K562 (cell line): ENCODE data around the gene F12. TPM values are rescaled to one million over a fixed set of nuclear protein-coding genes. Genes with fewer than 3 reads are reported as not detected.
A peak's percentile ranks its signal among the peaks of the same experiment; 100 is the strongest.

Experiments used
- ATAC-seq: fragments of 200-7000 bp; cut with Tn5 transposase; 3 replicates; pipeline ENCODE4 v1.9.1; 2020; ENCODE audit warnings: moderate library complexity
- BruUV-seq: library from RNA; stranded (reverse); fragments of 400-500 nt; replicated peaks from 2 replicates; lab custom pipeline; 2021; lab: Mats Ljungman, UMichigan
- CTCF ChIA-PET: fragments of 300-600 bp; formaldehyde crosslinking; extraction: SDS; loops from one replicate; lab custom pipeline; 2021; ENCODE audit warnings: low intra/inter-chr PET ratio; lab: Yijun Ruan, JAX
- POLR2A ChIA-PET: fragments of 300-600, 350-650 bp; sonication (Branson Sonifier 250); formaldehyde crosslinking; extraction: SDS; loops from one replicate; lab custom pipeline; 2021; ENCODE audit warnings: antibody characterized with exemption, inconsistent platforms; lab: Yijun Ruan, JAX
- DNase-seq, 4 experiments: peaks; one replicate each; pipeline versions ENCODE4 v3.0.0 to v3.0.0-alpha.2; 2011 to 2018; ENCODE audit warnings: low spot score in 3 of 4, mixed read lengths in 3 of 4; ENCODE audit errors: extremely low read depth in 1 of 4
- FAIRE-seq: peaks from 2 replicates; lab custom pipeline; 2011; peaks lifted over from hg19 to GRCh38; lab: Jason Lieb, UNC
- H2AFZ ChIP-seq: 2 replicates; pipeline ENCODE4 v1.6.0; 2011; ENCODE audit warnings: low read depth, low read length, control low read depth, inconsistent platforms
- H3K27ac ChIP-seq: fragments of 200-600 bp; 3 replicates; pipeline ENCODE4 v1.8.0; 2011; ENCODE audit warnings: low read depth, mild to moderate bottlenecking, control low read depth, inconsistent platforms, low read length, moderate library complexity, mixed read lengths; ENCODE audit errors: extremely low read depth
- H3K27me3 ChIP-seq, 2 experiments: fragments of 300-600 bp in 1 of 2; 2 replicates in 1 of 2; 3 replicates in 1 of 2; pipeline versions ENCODE4 v1.6.0 to v1.8.0; 2011; ENCODE audit warnings: inconsistent platforms in 2 of 2, low read length in 2 of 2, mild to moderate bottlenecking in 1 of 2, mixed read lengths in 1 of 2, moderate library complexity in 1 of 2; ENCODE audit not compliant: control insufficient read depth in 2 of 2, insufficient read depth in 2 of 2
- H3K36me3 ChIP-seq: fragments of 300-600 bp; 3 replicates; pipeline ENCODE4 v1.8.0; 2011; ENCODE audit warnings: mild to moderate bottlenecking, low read length, inconsistent platforms; ENCODE audit not compliant: control insufficient read depth, insufficient read depth
- H3K4me1 ChIP-seq, 2 experiments: fragments of 200-600 bp in 1 of 2; replicated peaks in 1 of 2; 2 replicates in 1 of 2; 3 replicates in 1 of 2; pipeline versions ENCODE4 v1.5.1 to v1.8.0; 2011; ENCODE audit warnings: inconsistent platforms in 2 of 2, low read length in 2 of 2, mild to moderate bottlenecking in 1 of 2, mixed read lengths in 1 of 2, moderate library complexity in 1 of 2; ENCODE audit not compliant: control insufficient read depth in 2 of 2, insufficient read depth in 2 of 2
- H3K4me2 ChIP-seq: 2 replicates; pipeline ENCODE4 v1.6.1; 2011; ENCODE audit warnings: low read length, control low read depth, inconsistent platforms, mixed read lengths; ENCODE audit not compliant: insufficient read depth
- H3K4me3 ChIP-seq: fragments of 200-600 bp; sonication (generic), shearing (Covaris generic); 2 replicates; pipeline ENCODE4 v1.5.1; 2016; ENCODE audit warnings: control low read depth, inconsistent platforms
- H3K79me2 ChIP-seq: fragments of 200-600 bp; 3 replicates; pipeline ENCODE4 v1.8.0; 2011; ENCODE audit warnings: low read length, inconsistent platforms; ENCODE audit not compliant: control insufficient read depth, insufficient read depth
- H3K9ac ChIP-seq, 2 experiments: 2 replicates each; pipeline versions ENCODE4 v1.6.0 to v1.6.1; 2011; ENCODE audit warnings: low read depth in 2 of 2, low read length in 2 of 2, control low read depth in 1 of 2, inconsistent platforms in 1 of 2, mild to moderate bottlenecking in 1 of 2, mixed read lengths in 1 of 2; ENCODE audit not compliant: insufficient read depth in 1 of 2
- H3K9me1 ChIP-seq: one replicate; pipeline ENCODE4 v1.6.0; 2011; ENCODE audit warnings: inconsistent platforms, mild to moderate bottlenecking, low read length, moderate library complexity; ENCODE audit not compliant: control insufficient read depth, insufficient read depth
- H3K9me3 ChIP-seq: replicated peaks from 2 replicates; pipeline ENCODE4 v1.5.1; 2011; ENCODE audit warnings: low read depth, low read length, inconsistent platforms; ENCODE audit not compliant: control insufficient read depth, insufficient read depth
- H4K20me1 ChIP-seq: replicated peaks from 2 replicates; pipeline ENCODE4 v1.6.1; 2011; ENCODE audit warnings: low read length, inconsistent platforms, mixed read lengths; ENCODE audit not compliant: control insufficient read depth, insufficient read depth
- ELF1 ChIP-seq: fragments of 200-800 bp; sonication (Bioruptor generic); IDR thresholded peaks from 2 replicates; pipeline ENCODE4 v1.6.1; 2016; ENCODE audit warnings: missing genetic modification characterization, missing compliant biosample characterization
- EZH2 ChIP-seq: IDR thresholded peaks from 2 replicates; pipeline ENCODE4 v1.6.1; 2012; ENCODE audit warnings: low read depth, mild to moderate bottlenecking, inconsistent platforms, low read length, borderline replicate concordance
- HNRNPK ChIP-seq: fragments of 200-400 bp; formaldehyde crosslinking; IDR thresholded peaks from one replicate; pipeline ENCODE4 v1.6.1; 2018; ENCODE audit warnings: mild to moderate bottlenecking, low read depth, low read length; ENCODE audit not compliant: poor library complexity, severe bottlenecking
- KDM1A ChIP-seq, 2 experiments: fragments of 450-650 bp; IDR thresholded peaks; 2 replicates each; pipeline ENCODE4 v1.6.1; 2016; ENCODE audit warnings: mild to moderate bottlenecking in 2 of 2
- KHSRP ChIP-seq: fragments of 450-650 bp; IDR thresholded peaks from 2 replicates; pipeline ENCODE4 v1.6.1; 2017
- MTA3 ChIP-seq: fragments of 450-650 bp; formaldehyde crosslinking; IDR thresholded peaks from 2 replicates; pipeline ENCODE4 v1.6.1; 2017; ENCODE audit warnings: mild to moderate bottlenecking, borderline replicate concordance
- MYNN ChIP-seq, 2 experiments: sonication (generic); formaldehyde crosslinking in 1 of 2; IDR thresholded peaks; 2 replicates each; pipeline versions ENCODE4 v1.5.0 to v1.6.1; 2016 to 2020; ENCODE audit warnings: antibody characterized with exemption in 1 of 2, missing genetic modification reagents in 1 of 2
- POLR2AphosphoS5 ChIP-seq: IDR thresholded peaks from 2 replicates; pipeline ENCODE4 v1.6.1; 2011; ENCODE audit warnings: mild to moderate bottlenecking, low read depth, low read length, moderate library complexity; ENCODE audit not compliant: control insufficient read depth, insufficient read depth
- POU5F1 ChIP-seq: fragments of 150-350 bp; IDR thresholded peaks from 2 replicates; pipeline ENCODE4 v1.6.1; 2014; ENCODE audit warnings: borderline replicate concordance, low read length, low read depth, mild to moderate bottlenecking; ENCODE audit not compliant: partially characterized antibody
- RNF2 ChIP-seq: sonication (generic); IDR thresholded peaks from 2 replicates; pipeline ENCODE4 v1.6.1; 2016
- ZBTB7A ChIP-seq: IDR thresholded peaks from 2 replicates; pipeline ENCODE4 v1.6.1; 2011; ENCODE audit warnings: low read depth, mild to moderate bottlenecking, low read length, moderate library complexity, borderline replicate concordance; ENCODE audit not compliant: control insufficient read depth
- ZNF444 ChIP-seq: fragments of 250-450 bp; sonication (Bioruptor Pico); IDR thresholded peaks from 2 replicates; pipeline ENCODE4 v1.4.0; 2020; ENCODE audit warnings: mild to moderate bottlenecking, moderate library complexity
- ZNF511 ChIP-seq: sonication (generic); formaldehyde crosslinking; IDR thresholded peaks from 2 replicates; pipeline ENCODE4 v1.8.0; 2022; ENCODE audit warnings: mild to moderate bottlenecking, missing genetic modification reagents
- ZNF584 ChIP-seq: fragments of 200-800 bp; sonication (Bioruptor generic); IDR thresholded peaks from 2 replicates; pipeline ENCODE4 v1.6.1; 2016; ENCODE audit warnings: low read depth, mild to moderate bottlenecking, missing genetic modification characterization, missing compliant biosample characterization
- WGBS: fragments of 100-300 bp; shearing (Covaris generic); methylation state at CpG from one replicate; pipeline ENCODE4 v1.1.6; 2016; ENCODE audit warnings: low coverage, mixed read lengths; ENCODE audit not compliant: insufficient coverage; ENCODE audit errors: missing lambda C conversion rate; 5-methylcytosine and 5-hydroxymethylcytosine counted together
- in situ Hi-C: fragments of 300-500 bp; cut with MboI; formaldehyde crosslinking; loops from 4 replicates; pipeline ENCODE4 v1.15.0; 2018; ENCODE audit warnings: inconsistent platforms, mixed read lengths
- intact Hi-C: fragments of 100-400 bp; cut with micrococcal nuclease; formaldehyde crosslinking; loops from 2 replicates; pipeline ENCODE4 v1.14.2; 2022
- polyA plus RNA-seq, 8 experiments: library from polyadenylated mRNA; depleted of rRNA in 4 of 8; stranded (reverse) in 5 of 8; unstranded in 3 of 8; fragments of >200 nt; fragmentation: Nextera tagmentation in 2 of 8; fragmentation: Illumina TruSeq in 1 of 8; extraction: Ambion mirVana in 2 of 8; extraction: Trizol in 1 of 8; gene quantifications; 2 replicates each; pipeline versions ENCODE4 v1.2.1 to v1.2.3, GENCODE V29; 2011 to 2014; ENCODE audit warnings: inconsistent platforms in 1 of 8, missing spikeins in 1 of 8
- total RNA-seq, 7 experiments: library from RNA; depleted of rRNA in 6 of 7; stranded (reverse); fragments of >200 nt in 6 of 7; fragmentation: Illumina TruSeq in 2 of 7; extraction: Trizol in 2 of 7; gene quantifications; 2 replicates each; pipeline versions ENCODE4 v1.2.1 to v1.2.3, GENCODE V29; 2011 to 2021; ENCODE audit warnings: low replicate concordance in 1 of 7
- TF ChIP-seq, protein P1 (sequence below): fragments of 200-800 bp; sonication (Bioruptor generic); IDR thresholded peaks from 2 replicates; pipeline ENCODE4 v1.6.1; 2017; ENCODE audit warnings: missing genetic modification characterization, missing compliant biosample characterization
- TF ChIP-seq, protein P2 (sequence below): fragments of 250-450 bp; sonication (Bioruptor Pico); IDR thresholded peaks from 2 replicates; pipeline ENCODE4 v1.8.0; 2022; ENCODE audit warnings: moderate library complexity, mild to moderate bottlenecking, inconsistent platforms
- TF ChIP-seq, protein P3 (sequence below): fragments of 450-650 bp; IDR thresholded peaks from 2 replicates; pipeline ENCODE4 v1.6.1; 2016; ENCODE audit warnings: low read depth, mild to moderate bottlenecking, moderate library complexity

Gene F12
- total and polyA plus RNA-seq, 9 of the 15 experiments (the other 6 are each of a cell fraction or from before 2014, with no cell fraction given): 0.59 to 18.3 (median 3.6) TPM

DNA sequence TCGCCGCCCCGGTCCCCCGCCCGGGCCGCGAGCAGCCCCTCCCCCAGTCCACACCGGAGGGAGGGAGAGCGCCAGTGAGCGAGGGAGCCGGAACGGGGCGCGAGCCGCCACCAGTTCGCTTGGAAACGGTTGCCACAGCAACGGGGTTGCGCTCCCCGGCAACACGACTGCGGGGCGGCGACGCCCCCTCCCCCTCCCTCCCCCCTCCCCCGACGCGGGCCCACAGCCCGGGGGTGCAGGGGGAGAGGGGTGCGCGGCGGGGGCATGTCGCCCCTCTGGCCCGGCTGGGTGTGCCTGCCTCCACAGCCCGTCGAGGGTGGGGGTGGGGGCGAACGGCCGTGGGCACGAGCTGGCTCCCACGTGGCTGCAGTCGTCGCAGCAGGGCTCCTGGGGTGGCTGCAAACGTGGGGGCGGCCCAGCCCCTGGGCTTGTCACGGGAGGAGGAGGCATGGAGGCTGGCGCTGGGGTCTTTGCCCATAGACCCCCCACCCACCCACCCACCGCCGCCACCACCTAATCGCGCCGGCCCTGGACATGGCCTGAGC lies 37.8 kb upstream of the F12 start:
- Histone ChIP-seq H3K9ac (peak overlapping the region; percentile 53 to 95; a peak in 3 of 4 replicates), H3K4me2 (peak overlapping the region; percentile 81; the same call in 1 of the 2 replicates), H3K27me3 (no peaks in the 10 kb centered on the region), H3K79me2 (no peaks in the 10 kb centered on the region), H2AFZ (peak overlapping the region; percentile 44; the same call in 1 of the 2 replicates), H3K4me3 (peak overlapping the region; percentile 62), H3K4me1 (peaks cover 19 to 47% of the 10 kb centered on the region in 2 experiments), H3K36me3 (peaks cover 11% of the 10 kb centered on the region; the same call in 1 of the 3 replicates), H3K27ac (peak overlapping the region; percentile 59; the same call in 1 of the 3 replicates), H4K20me1 (peaks cover 25% of the 10 kb centered on the region), H3K9me3 (no peaks in the 10 kb centered on the region), H3K9me1 (peaks cover 3% of the 10 kb centered on the region)
- DNase-seq (peak; percentile 78 to 81 (median 80)), ATAC-seq (peak; percentile 21), FAIRE-seq (no peak)
- ChIA-PET POLR2A (interaction anchor here (1.2 to 11.8 kb wide), 5 partner anchors 10 to 45 kb away, joined by 4 to 210 read pairs (median 10); partner anchors contain the start of gene GRK6), CTCF (interaction anchor here (1.9 kb wide), 1 partner anchor 43 kb away, joined by 9 read pairs; no protein-coding TSS in a partner anchor)
- in situ Hi-C loops (loop anchor here (5.0 kb wide), 1 partner anchor 55 kb away; no protein-coding TSS in a partner anchor), intact Hi-C loops (loop anchor here (2.0 kb wide), 1 partner anchor 332 kb away; no protein-coding TSS in a partner anchor)
- 15% methylated on average over 6 of the region's 52 CpGs for WGBS
- BruUV-seq: no TSS peak
- TF ChIP-seq, protein P1, sequence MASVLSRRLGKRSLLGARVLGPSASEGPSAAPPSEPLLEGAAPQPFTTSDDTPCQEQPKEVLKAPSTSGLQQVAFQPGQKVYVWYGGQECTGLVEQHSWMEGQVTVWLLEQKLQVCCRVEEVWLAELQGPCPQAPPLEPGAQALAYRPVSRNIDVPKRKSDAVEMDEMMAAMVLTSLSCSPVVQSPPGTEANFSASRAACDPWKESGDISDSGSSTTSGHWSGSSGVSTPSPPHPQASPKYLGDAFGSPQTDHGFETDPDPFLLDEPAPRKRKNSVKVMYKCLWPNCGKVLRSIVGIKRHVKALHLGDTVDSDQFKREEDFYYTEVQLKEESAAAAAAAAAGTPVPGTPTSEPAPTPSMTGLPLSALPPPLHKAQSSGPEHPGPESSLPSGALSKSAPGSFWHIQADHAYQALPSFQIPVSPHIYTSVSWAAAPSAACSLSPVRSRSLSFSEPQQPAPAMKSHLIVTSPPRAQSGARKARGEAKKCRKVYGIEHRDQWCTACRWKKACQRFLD (CRISPR knock-in tag): no peak
- no peak for TF ChIP-seq ZNF511 (CRISPR knock-in tag)
- TF ChIP-seq, protein P2, sequence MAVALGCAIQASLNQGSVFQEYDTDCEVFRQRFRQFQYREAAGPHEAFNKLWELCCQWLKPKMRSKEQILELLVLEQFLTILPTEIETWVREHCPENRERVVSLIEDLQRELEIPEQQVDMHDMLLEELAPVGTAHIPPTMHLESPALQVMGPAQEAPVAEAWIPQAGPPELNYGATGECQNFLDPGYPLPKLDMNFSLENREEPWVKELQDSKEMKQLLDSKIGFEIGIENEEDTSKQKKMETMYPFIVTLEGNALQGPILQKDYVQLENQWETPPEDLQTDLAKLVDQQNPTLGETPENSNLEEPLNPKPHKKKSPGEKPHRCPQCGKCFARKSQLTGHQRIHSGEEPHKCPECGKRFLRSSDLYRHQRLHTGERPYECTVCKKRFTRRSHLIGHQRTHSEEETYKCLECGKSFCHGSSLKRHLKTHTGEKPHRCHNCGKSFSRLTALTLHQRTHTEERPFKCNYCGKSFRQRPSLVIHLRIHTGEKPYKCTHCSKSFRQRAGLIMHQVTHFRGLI (CRISPR knock-in tag): no peak
- TF ChIP-seq, protein P3, sequence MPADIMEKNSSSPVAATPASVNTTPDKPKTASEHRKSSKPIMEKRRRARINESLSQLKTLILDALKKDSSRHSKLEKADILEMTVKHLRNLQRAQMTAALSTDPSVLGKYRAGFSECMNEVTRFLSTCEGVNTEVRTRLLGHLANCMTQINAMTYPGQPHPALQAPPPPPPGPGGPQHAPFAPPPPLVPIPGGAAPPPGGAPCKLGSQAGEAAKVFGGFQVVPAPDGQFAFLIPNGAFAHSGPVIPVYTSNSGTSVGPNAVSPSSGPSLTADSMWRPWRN: no peak
- TF ChIP-seq MTA3: no peak
- TF ChIP-seq HNRNPK: peak; percentile 73
- TF ChIP-seq ZNF584: no peak
- no peak for TF ChIP-seq KHSRP
- TF ChIP-seq POLR2AphosphoS5: no peak
- peak; percentile 98 for TF ChIP-seq MYNN (IDR thresholded peaks at IDR 0.05)
- TF ChIP-seq MYNN (CRISPR knock-in tag; IDR thresholded peaks at IDR 0.05): peak; percentile 71
- TF ChIP-seq POU5F1: no peak
- peak; percentile 59; the same call in 1 of the 2 replicates for TF ChIP-seq ZBTB7A
- TF ChIP-seq EZH2: no peak
- peak; percentile 54; the same call in 1 of the 2 replicates for TF ChIP-seq ZNF444 (CRISPR knock-in tag)
- peak in 1 of 2 experiments; percentile 81; a peak in 1 of 4 replicates for TF ChIP-seq KDM1A (IDR thresholded peaks at IDR 0.05)
- no peak for TF ChIP-seq RNF2
- TF ChIP-seq ELF1 (tag): no peak
